SKM-1 (cell line): Measurements from ENCODE around the gene SMIM35.

Experiments used
- DNase-seq: peaks from one replicate; lab custom pipeline; 2025; ENCODE audit not compliant: unreplicated experiment; lab: John Stamatoyannopoulos, UW

The SMIM35 gene

GRCh38 chr11:118007040-118007439, 79.7 kb downstream of the SMIM35 start:
- DNase-seq, result no peak

- no peak for DNase-seq
Measured at GRCh38 chr11:118006153-118006534, 80.6 kb downstream of the SMIM35 start.

GRCh38 chr11:118005224-118006152, 81.3 kb downstream of the SMIM35 start:
- DNase-seq, result no peak

- no peak for DNase-seq
Measured at GRCh38 chr11:118004543-118005223, 82.1 kb downstream of the SMIM35 start.

- DNase-seq, result no peak
Measured at GRCh38 chr11:118003456-118003855, 83.3 kb downstream of the SMIM35 start.

GRCh38 chr11:118002541-118003423, 84.0 kb downstream of the SMIM35 start:
- peak; percentile 51 for DNase-seq

GRCh38 chr11:118002010-118002540, 84.7 kb downstream of the SMIM35 start:
- DNase-seq, result no peak

- no peak for DNase-seq
Measured at GRCh38 chr11:118001494-118001971, 85.2 kb downstream of the SMIM35 start.

GRCh38 chr11:118000850-118001228, 85.9 kb downstream of the SMIM35 start:
- DNase-seq, result no peak

GRCh38 chr11:118000067-118000849, 86.5 kb downstream of the SMIM35 start:
- DNase-seq, result no peak

- DNase-seq, result no peak
Measured at GRCh38 chr11:117999354-117999993, 87.3 kb downstream of the SMIM35 start.

- no peak for DNase-seq
Measured at GRCh38 chr11:117998664-117999353, 88.0 kb downstream of the SMIM35 start.

GRCh38 chr11:117997823-117998579, 88.8 kb downstream of the SMIM35 start:
- no peak for DNase-seq

- DNase-seq, result no peak
Measured at GRCh38 chr11:117997406-117997805, 89.4 kb downstream of the SMIM35 start.

- no peak for DNase-seq
Measured at GRCh38 chr11:117996058-117996457, 90.7 kb downstream of the SMIM35 start.

- DNase-seq, result no peak
Measured at GRCh38 chr11:117995472-117995871, 91.3 kb downstream of the SMIM35 start.

- DNase-seq, result peak; percentile 60
Measured at GRCh38 chr11:117993988-117994745, 92.6 kb downstream of the SMIM35 start.

GRCh38 chr11:117992620-117993019, 94.1 kb downstream of the SMIM35 start:
- no peak for DNase-seq
